Gastrocnemius medialis (tissue), 4 donors: ENCODE data around the gene MYD88. TPM values are rescaled to one million over a fixed set of nuclear protein-coding genes. Genes with fewer than 3 reads are reported as not detected.

Source experiments
- ATAC-seq, 2 donors: fragments of 150-250 bp; one replicate each; pipeline ENCODE4 v1.9.1; 2016
- DNase-seq, 2 donors: peaks; one replicate each; pipeline ENCODE4 v3.0.0-alpha.2; 2019
- H3K27ac ChIP-seq, 4 donors: fragments of 200-600 bp; sonication (generic); 1 replicate in 1 of 4; 2 replicates in 3 of 4; pipeline ENCODE4 v1.5.1; 2016 to 2018; ENCODE audit warnings: mild to moderate bottlenecking in 2 of 4, moderate library complexity in 1 of 4
- H3K27me3 ChIP-seq, 3 donors: fragments of 200-600 bp; sonication (generic) in 2 of 3; 1 replicate in 1 of 3; 2 replicates in 2 of 3; pipeline versions ENCODE4 v1.5.1 to v1.6.0; 2016 to 2019; ENCODE audit warnings: mild to moderate bottlenecking in 1 of 3, moderate library complexity in 1 of 3
- H3K36me3 ChIP-seq, 2 donors: fragments of 200-600 bp; sonication (generic) in 1 of 2; one replicate each; pipeline ENCODE4 v1.5.1; 2017 to 2018
- H3K4me1 ChIP-seq, 2 donors: fragments of 200-600 bp; sonication (generic) in 1 of 2; one replicate each; pipeline ENCODE4 v1.5.1; 2016 to 2017; ENCODE audit warnings: mild to moderate bottlenecking in 2 of 2
- H3K4me3 ChIP-seq, 4 donors: fragments of 200-600 bp; sonication (generic) in 3 of 4; 1 replicate in 1 of 4; 2 replicates in 3 of 4; pipeline ENCODE4 v1.5.1; 2016 to 2019; ENCODE audit warnings: mild to moderate bottlenecking in 2 of 4
- H3K9me3 ChIP-seq, 3 donors: fragments of 200-600 bp; sonication (generic) in 2 of 3; 1 replicate in 1 of 3; 2 replicates in 2 of 3; pipeline ENCODE4 v1.5.1; 2016 to 2019
- POLR2A ChIP-seq, 2 donors: fragments of 450-650 bp; IDR thresholded peaks; one replicate each; pipeline ENCODE4 v1.6.1; 2017; ENCODE audit warnings: antibody characterized with exemption in 2 of 2, mild to moderate bottlenecking in 2 of 2, moderate library complexity in 2 of 2
- in situ Hi-C, 4 donors: fragments of 200-750 bp; cut with MboI; loops; one replicate each; pipeline versions ENCODE4 v1.15.0 to v1.8.0; 2017; ENCODE audit warnings: low sequenced_read_pairs in 4 of 4
- intact Hi-C: fragments of 100-400 bp; cut with DNase I; formaldehyde crosslinking; loops from one replicate; pipeline ENCODE4 v1.15.1; 2023; ENCODE audit warnings: low total_unique reads
- total RNA-seq, 4 donors: library from RNA; depleted of rRNA; stranded (reverse); fragments of >200 nt; gene quantifications; one replicate each; pipeline versions ENCODE4 v1.1.0 to v1.2.3, GENCODE V29; 2016
- TF ChIP-seq, protein P1 (sequence below), 5 experiments: fragments of 450-650 bp in 3 of 5; fragments of 200-600 bp in 2 of 5; sonication (generic) in 2 of 5; IDR thresholded peaks in 4 of 5; conservative IDR thresholded peaks in 1 of 5; 1 replicate in 4 of 5; 2 replicates in 1 of 5; pipeline ENCODE4 v1.5.1; 2016 to 2019; ENCODE audit warnings: antibody characterized with exemption in 5 of 5, mild to moderate bottlenecking in 3 of 5, moderate library complexity in 3 of 5

The MYD88 gene
- total RNA-seq, 4 donors from 2014 or later = 2.1 to 6.6 (median 3.3) TPM

DNA sequence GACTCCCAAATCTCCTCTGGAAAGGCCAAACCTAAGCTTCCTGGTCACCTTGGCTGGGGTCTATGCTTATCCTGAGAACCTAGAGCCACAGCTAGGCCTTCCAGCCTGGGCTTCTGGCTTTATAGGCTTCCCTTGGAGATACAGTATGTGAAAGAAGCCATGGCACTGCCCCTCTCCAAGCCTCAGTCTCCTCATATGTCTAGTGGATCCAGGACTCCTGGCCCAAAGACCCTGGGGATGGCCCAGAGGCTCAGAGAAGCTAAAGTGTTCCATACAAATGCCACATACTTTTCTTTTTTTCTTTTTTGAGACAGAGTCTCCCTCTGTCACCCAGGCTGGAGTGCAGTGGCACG is 10.2 kb upstream of the MYD88 start:
- no peak for ATAC-seq
- intact Hi-C loops (no loop called here), in situ Hi-C loops (loop anchor here in 3 of 4 donors (25.0 kb wide), 1 partner anchor 359 kb away; the partner anchor contains the start of gene EXOG (in 3 of the 3))
- peaks cover 0 to 95% of the 10 kb centered on the region in 2 donors for H3K36me3 ChIP-seq
- H3K4me3 ChIP-seq = no peak overlapping the region
- H3K4me1 ChIP-seq = no peaks in the 10 kb centered on the region
- no peaks in the 10 kb centered on the region for H3K9me3 ChIP-seq
- no peaks in the 10 kb centered on the region for H3K27me3 ChIP-seq
- DNase-seq = no peak
- no peak for TF ChIP-seq POLR2A (IDR thresholded peaks at IDR 0.05)
- no peak overlapping the region for H3K27ac ChIP-seq

GRCh38 chr3:38129058-38129457 is 9.4 kb upstream of the MYD88 start:
- Histone ChIP-seq H3K4me1 (no peaks in the 10 kb centered on the region), H3K4me3 (no peak overlapping the region), H3K36me3 (peaks cover 0 to 95% of the 10 kb centered on the region in 2 donors), H3K27me3 (no peaks in the 10 kb centered on the region), H3K27ac (no peak overlapping the region), H3K9me3 (no peaks in the 10 kb centered on the region)
- ATAC-seq (no peak), DNase-seq (no peak)
- in situ Hi-C loops (loop anchor here in 3 of 4 donors (25.0 kb wide), 1 partner anchor 358 kb away; the partner anchor contains the start of gene EXOG (in 3 of the 3)), intact Hi-C loops (no loop called here)
- no peak for TF ChIP-seq POLR2A (IDR thresholded peaks at IDR 0.05)

DNA sequence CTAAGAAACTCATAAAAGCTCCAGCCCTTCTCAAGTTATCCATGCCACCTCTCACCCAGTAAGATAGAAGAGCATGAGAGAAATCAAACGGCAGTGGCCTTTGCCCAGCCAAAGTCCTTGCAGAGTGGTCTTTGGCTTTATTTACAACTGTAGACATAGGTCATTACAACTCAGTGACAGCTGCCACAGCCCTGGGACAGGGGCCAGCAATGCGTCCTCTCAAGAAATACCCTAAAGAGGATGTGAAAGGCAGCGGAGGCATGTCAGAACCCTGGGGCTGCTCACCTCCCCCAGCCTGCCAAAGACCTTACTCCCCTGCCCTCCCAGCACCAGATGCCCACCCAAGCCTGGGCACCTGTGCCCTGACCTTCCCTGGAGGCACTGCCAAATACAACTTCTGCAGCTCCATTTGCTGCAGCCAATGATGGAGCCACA is 7.8 kb upstream of the MYD88 start:
- H3K36me3 ChIP-seq = peaks cover 0 to 81% of the 10 kb centered on the region in 2 donors
- no peak overlapping the region for H3K27ac ChIP-seq
- intact Hi-C loops (loop anchor here (10.0 kb wide), 3 partner anchors 324 to 1136 kb away; partner anchors contain the start of genes ACVR2B, EPM2AIP1 and MLH1), in situ Hi-C loops (loop anchor here in 3 of 4 donors (25.0 kb wide), 1 partner anchor 357 kb away; the partner anchor contains the start of gene EXOG (in 3 of the 3))
- DNase-seq (no peak), ATAC-seq (no peak)
- H3K4me3 ChIP-seq = no peak overlapping the region
- peaks cover 6 to 11% of the 10 kb centered on the region in 2 donors for H3K4me1 ChIP-seq
- no peaks in the 10 kb centered on the region for H3K27me3 ChIP-seq
- TF ChIP-seq POLR2A (IDR thresholded peaks at IDR 0.05) = no peak
- TF ChIP-seq, protein P1, sequence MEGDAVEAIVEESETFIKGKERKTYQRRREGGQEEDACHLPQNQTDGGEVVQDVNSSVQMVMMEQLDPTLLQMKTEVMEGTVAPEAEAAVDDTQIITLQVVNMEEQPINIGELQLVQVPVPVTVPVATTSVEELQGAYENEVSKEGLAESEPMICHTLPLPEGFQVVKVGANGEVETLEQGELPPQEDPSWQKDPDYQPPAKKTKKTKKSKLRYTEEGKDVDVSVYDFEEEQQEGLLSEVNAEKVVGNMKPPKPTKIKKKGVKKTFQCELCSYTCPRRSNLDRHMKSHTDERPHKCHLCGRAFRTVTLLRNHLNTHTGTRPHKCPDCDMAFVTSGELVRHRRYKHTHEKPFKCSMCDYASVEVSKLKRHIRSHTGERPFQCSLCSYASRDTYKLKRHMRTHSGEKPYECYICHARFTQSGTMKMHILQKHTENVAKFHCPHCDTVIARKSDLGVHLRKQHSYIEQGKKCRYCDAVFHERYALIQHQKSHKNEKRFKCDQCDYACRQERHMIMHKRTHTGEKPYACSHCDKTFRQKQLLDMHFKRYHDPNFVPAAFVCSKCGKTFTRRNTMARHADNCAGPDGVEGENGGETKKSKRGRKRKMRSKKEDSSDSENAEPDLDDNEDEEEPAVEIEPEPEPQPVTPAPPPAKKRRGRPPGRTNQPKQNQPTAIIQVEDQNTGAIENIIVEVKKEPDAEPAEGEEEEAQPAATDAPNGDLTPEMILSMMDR (IDR thresholded peaks at IDR 0.05 in 4 of 5, conservative IDR thresholded peaks at IDR 0.05 in 1 of 5) = no peak
- no peaks in the 10 kb centered on the region for H3K9me3 ChIP-seq

DNA sequence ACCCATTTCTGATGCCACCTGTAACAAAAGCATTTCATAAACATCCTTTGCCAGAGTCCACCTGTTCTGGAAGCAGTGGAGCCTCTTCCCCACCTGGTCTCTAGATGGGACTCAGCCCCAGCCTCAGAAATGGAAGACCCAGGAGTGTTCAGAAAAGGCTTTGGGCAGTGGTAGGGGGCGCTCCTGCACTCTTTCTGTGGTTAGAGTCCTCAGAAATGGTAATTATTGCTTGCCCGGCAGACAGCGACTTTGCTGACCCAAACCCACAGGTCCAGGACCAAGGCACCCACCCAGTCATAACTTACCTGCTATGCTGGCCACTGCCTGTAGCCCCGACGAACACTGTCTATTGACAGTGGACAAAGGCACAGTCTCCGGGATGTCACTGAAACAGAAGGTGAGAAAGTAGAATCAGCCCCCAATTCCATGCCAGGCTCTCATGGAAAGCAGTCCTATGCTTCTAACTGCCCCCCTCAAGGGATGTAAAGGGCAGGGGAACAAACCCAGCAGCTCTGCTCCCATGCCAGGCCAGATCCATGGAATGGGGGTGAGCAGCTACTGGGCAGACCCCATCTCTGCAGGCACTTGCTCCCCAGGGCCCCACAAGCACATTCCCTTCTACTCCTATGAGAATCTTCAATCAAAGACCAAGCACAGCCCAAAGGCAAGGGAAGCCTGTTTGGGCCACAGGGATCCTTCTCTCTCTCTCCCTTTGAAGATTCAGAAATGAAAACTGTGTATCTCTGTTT is 6.7 kb upstream of the MYD88 start:
- no peak for TF ChIP-seq POLR2A (IDR thresholded peaks at IDR 0.05)
- TF ChIP-seq, protein P1 (IDR thresholded peaks at IDR 0.05 in 4 of 5, conservative IDR thresholded peaks at IDR 0.05 in 1 of 5) = peak in 1 of 5 experiments; percentile 14
- intact Hi-C loops (loop anchor here (10.0 kb wide), 3 partner anchors 323 to 1137 kb away; partner anchors contain the start of genes ACVR2B, EPM2AIP1 and MLH1), in situ Hi-C loops (loop anchor here in 3 of 4 donors (25.0 kb wide), 1 partner anchor 356 kb away; the partner anchor contains the start of gene EXOG (in 3 of the 3))
- ATAC-seq (no peak), DNase-seq (no peak)
- Histone ChIP-seq H3K4me1 (peaks cover 11 to 17% of the 10 kb centered on the region in 2 donors), H3K36me3 (peaks cover 0 to 69% of the 10 kb centered on the region in 2 donors), H3K27ac (no peak overlapping the region), H3K4me3 (no peak overlapping the region), H3K27me3 (no peaks in the 10 kb centered on the region), H3K9me3 (no peaks in the 10 kb centered on the region)

GRCh38 chr3:38133209-38133556 is 5.3 kb upstream of the MYD88 start:
- in situ Hi-C loops (loop anchor here in 3 of 4 donors (25.0 kb wide), 1 partner anchor 354 kb away; the partner anchor contains the start of gene EXOG (in 3 of the 3)), intact Hi-C loops (loop anchor here (10.0 kb wide), 3 partner anchors 322 to 1138 kb away; partner anchors contain the start of genes ACVR2B, EPM2AIP1 and MLH1)
- Histone ChIP-seq H3K27me3 (no peaks in the 10 kb centered on the region), H3K9me3 (no peaks in the 10 kb centered on the region), H3K27ac (no peak overlapping the region), H3K4me3 (no peak overlapping the region), H3K4me1 (peaks cover 18 to 23% of the 10 kb centered on the region in 2 donors), H3K36me3 (peaks cover 0 to 55% of the 10 kb centered on the region in 2 donors)
- TF ChIP-seq POLR2A (IDR thresholded peaks at IDR 0.05) = no peak
- TF ChIP-seq, protein P1 (IDR thresholded peaks at IDR 0.05 in 4 of 5, conservative IDR thresholded peaks at IDR 0.05 in 1 of 5) = no peak
- no peak for ATAC-seq
- DNase-seq = no peak
